Measurements from ENCODE around the gene ANKRD13B. TPM values are rescaled to one million over a fixed set of nuclear protein-coding genes. Genes with fewer than 3 reads are reported as not detected.

Gene ANKRD13B
- total RNA-seq, 1 experiment from 2014 or later = 10.4 TPM

GRCh38 chr17:29579866-29580771 lies 12.8 kb upstream of the ANKRD13B start:
- TF ChIP-seq CTCF (IDR thresholded peaks at IDR 0.05; ENCODE audit: insufficient read depth in 1 of 2, low read depth in 1 of 2, low read length in 1 of 2, severe bottlenecking in 1 of 2, unreplicated experiment in 1 of 2) = peak; percentile 82 to 88
- Mint-ChIP-seq H3K4me1 (ENCODE audit: low read depth, unreplicated experiment) (no peaks in the 10 kb centered on the region), H3K27me3 (ENCODE audit: insufficient read depth, unreplicated experiment) (no peaks in the 10 kb centered on the region), H3K36me3 (ENCODE audit: insufficient read depth, unreplicated experiment) (peaks cover 13% of the 10 kb centered on the region), H3K27ac (ENCODE audit: unreplicated experiment) (no peak overlapping the region), H3K4me3 (ENCODE audit: unreplicated experiment) (no peak overlapping the region), H3K9me3 (ENCODE audit: unreplicated experiment) (no peaks in the 10 kb centered on the region)
- H3K9me3 ChIP-seq = no peaks in the 10 kb centered on the region
- no peak overlapping the region for H3K4me3 ChIP-seq (ENCODE audit: low read depth, low read length)
- no TSS peak for BruUV-seq (replicated peaks)
- no peaks in the 10 kb centered on the region for H3K27me3 ChIP-seq (replicated peaks; ENCODE audit: control insufficient read depth, insufficient read depth, low read length)
- peaks cover under 1% of the 10 kb centered on the region for H3K4me1 ChIP-seq
- peak; percentile 75 to 84 for DNase-seq
- POLR2A ChIA-PET = no interaction called here
- CTCF ChIA-PET = interaction anchor here (0.6 to 2.6 kb wide), 9 partner anchors 11 to 964 kb away, joined by 3 to 16 read pairs (median 5); partner anchors contain the start of genes ABHD15, ANKRD13B and FAM222B
- intact Hi-C loops (cut with micrococcal nuclease; ENCODE audit: unreplicated experiment) = loop anchor here (1.0 to 2.0 kb wide), 3 partner anchors 11 to 199 kb away; no protein-coding TSS in a partner anchor
- H3K36me3 ChIP-seq (ENCODE audit: control insufficient read depth, insufficient read depth, low read length) = peaks cover 4% of the 10 kb centered on the region

DNA sequence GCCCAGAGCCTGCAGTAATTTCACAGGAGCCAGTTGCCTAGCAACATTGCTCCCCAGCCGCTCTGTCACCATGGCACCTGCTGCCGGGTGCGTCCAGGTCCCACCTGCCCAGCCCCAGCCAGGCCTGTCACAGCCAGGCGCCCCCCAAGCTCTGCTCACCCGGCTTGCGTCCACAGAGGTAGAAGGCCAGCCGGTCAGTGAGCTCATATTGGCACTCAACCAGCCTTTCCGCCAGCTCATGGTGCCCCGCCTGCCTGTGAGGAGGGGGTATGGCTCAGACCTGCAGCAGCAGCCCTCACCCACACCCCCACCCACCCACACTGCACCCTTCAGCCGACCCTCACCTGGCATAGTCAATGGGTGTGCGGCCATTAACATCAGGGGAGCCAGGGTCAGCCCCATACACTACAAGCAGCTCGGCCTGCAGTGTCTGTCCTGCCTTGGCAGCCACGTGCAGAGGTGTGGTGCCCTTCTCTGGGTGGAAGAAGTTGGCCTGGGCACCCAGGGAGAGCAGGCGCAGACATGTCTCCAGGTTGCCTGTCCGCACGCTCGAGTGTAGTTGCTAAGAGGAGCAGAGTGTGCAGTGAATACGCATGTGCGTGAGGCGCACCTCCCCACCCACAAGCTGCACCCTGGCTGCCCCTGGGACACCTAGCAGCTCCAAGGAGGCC lies 11.2 kb upstream of the ANKRD13B start:
- no peaks in the 10 kb centered on the region for H3K4me1 Mint-ChIP-seq (ENCODE audit: low read depth, unreplicated experiment)
- no peak overlapping the region for H3K27ac Mint-ChIP-seq (ENCODE audit: unreplicated experiment)
- H3K4me3 Mint-ChIP-seq (ENCODE audit: unreplicated experiment) = no peak overlapping the region
- no peaks in the 10 kb centered on the region for H3K27me3 ChIP-seq (replicated peaks; ENCODE audit: control insufficient read depth, insufficient read depth, low read length)
- H3K36me3 Mint-ChIP-seq (ENCODE audit: insufficient read depth, unreplicated experiment) = peaks cover 12% of the 10 kb centered on the region
- no peak for TF ChIP-seq CTCF (IDR thresholded peaks at IDR 0.05; ENCODE audit: insufficient read depth in 1 of 2, low read depth in 1 of 2, low read length in 1 of 2, severe bottlenecking in 1 of 2, unreplicated experiment in 1 of 2)
- BruUV-seq (replicated peaks) = no TSS peak
- H3K9me3 ChIP-seq = no peaks in the 10 kb centered on the region
- intact Hi-C loops (cut with micrococcal nuclease; ENCODE audit: unreplicated experiment) = loop anchor here (2.0 kb wide), 2 partner anchors 35 to 197 kb away; no protein-coding TSS in a partner anchor
- peak in 1 of 2 experiments; percentile 34 for DNase-seq
- H3K27me3 Mint-ChIP-seq (ENCODE audit: insufficient read depth, unreplicated experiment) = no peaks in the 10 kb centered on the region
- peaks cover 4% of the 10 kb centered on the region for H3K36me3 ChIP-seq (ENCODE audit: control insufficient read depth, insufficient read depth, low read length)
- ChIA-PET POLR2A (interaction anchor here (1.1 kb wide), 1 partner anchor 10 kb away, joined by 3 read pairs; no protein-coding TSS in a partner anchor), CTCF (interaction anchor here (0.9 to 2.6 kb wide), 3 partner anchors 11 to 35 kb away, joined by 4 to 16 read pairs (median 15); partner anchors contain the start of gene ANKRD13B)
- H3K4me1 ChIP-seq = no peaks in the 10 kb centered on the region
- no peaks in the 10 kb centered on the region for H3K9me3 Mint-ChIP-seq (ENCODE audit: unreplicated experiment)
- no peak overlapping the region for H3K4me3 ChIP-seq (ENCODE audit: low read depth, low read length)

DNA sequence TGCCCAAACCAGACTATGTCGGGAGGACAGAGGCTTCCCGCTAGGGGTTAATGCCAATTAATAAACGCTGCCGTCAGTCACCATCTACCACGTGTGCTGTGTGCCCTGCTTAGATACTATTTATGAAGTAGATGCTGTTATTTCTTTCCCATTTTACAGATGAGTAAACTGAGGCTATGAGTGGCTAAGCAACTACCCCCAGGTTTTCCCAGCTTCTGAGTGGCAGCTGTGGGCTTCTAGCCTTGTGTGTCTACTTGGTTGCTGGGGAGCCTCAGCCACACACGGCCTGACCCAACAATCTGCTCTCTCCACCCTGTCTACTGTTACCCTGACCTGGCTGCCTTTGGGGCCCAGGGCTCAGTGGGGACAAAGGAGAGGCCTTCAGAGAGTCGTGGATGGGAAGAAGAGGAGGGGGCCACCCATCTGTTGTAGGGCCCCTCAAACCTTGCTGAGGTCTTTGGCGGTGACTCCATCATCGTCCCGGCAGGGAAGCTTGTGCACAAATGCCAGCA lies 10.6 kb upstream of the ANKRD13B start:
- intact Hi-C loops (cut with micrococcal nuclease; ENCODE audit: unreplicated experiment) = no loop called here
- DNase-seq = peak in 1 of 2 experiments; percentile 29
- Mint-ChIP-seq H3K36me3 (ENCODE audit: insufficient read depth, unreplicated experiment) (peaks cover 12% of the 10 kb centered on the region), H3K9me3 (ENCODE audit: unreplicated experiment) (no peaks in the 10 kb centered on the region), H3K27ac (ENCODE audit: unreplicated experiment) (no peak overlapping the region), H3K27me3 (ENCODE audit: insufficient read depth, unreplicated experiment) (no peaks in the 10 kb centered on the region), H3K4me3 (ENCODE audit: unreplicated experiment) (no peak overlapping the region), H3K4me1 (ENCODE audit: low read depth, unreplicated experiment) (no peaks in the 10 kb centered on the region)
- Histone ChIP-seq H3K27me3 (replicated peaks; ENCODE audit: control insufficient read depth, insufficient read depth, low read length) (no peaks in the 10 kb centered on the region), H3K9me3 (no peaks in the 10 kb centered on the region), H3K4me1 (no peaks in the 10 kb centered on the region), H3K4me3 (ENCODE audit: low read depth, low read length) (no peak overlapping the region), H3K36me3 (ENCODE audit: control insufficient read depth, insufficient read depth, low read length) (peaks cover 4% of the 10 kb centered on the region)
- ChIA-PET CTCF (interaction anchor here (2.6 kb wide), 1 partner anchor 10 kb away, joined by 15 read pairs; the partner anchor contains the start of gene ANKRD13B), POLR2A (interaction anchor here (1.1 kb wide), 1 partner anchor 9 kb away, joined by 3 read pairs; no protein-coding TSS in a partner anchor)
- BruUV-seq (replicated peaks) = no TSS peak
- no peak for TF ChIP-seq CTCF (IDR thresholded peaks at IDR 0.05; ENCODE audit: insufficient read depth in 1 of 2, low read depth in 1 of 2, low read length in 1 of 2, severe bottlenecking in 1 of 2, unreplicated experiment in 1 of 2)

Data from Caco-2 (cell line).